Thyroid gland (tissue), 4 donors: ENCODE results near the gene KLF9. TPM values are rescaled to one million over a fixed set of nuclear protein-coding genes. Genes with fewer than 3 reads are reported as not detected.

Experiments used
- DNase-seq, 2 donors: peaks; one replicate each; pipeline ENCODE4 v3.0.0-alpha.2; 2019
- H3K27ac ChIP-seq, 3 donors: fragments of 200-600 bp; sonication (generic); 1 replicate in 2 of 3; 2 replicates in 1 of 3; pipeline ENCODE4 v1.5.1; 2016 to 2019; ENCODE audit warnings: mild to moderate bottlenecking in 1 of 3, moderate library complexity in 1 of 3
- H3K27me3 ChIP-seq: fragments of 200-600 bp; sonication (generic); one replicate; pipeline ENCODE4 v1.5.1; 2019
- H3K36me3 ChIP-seq, 2 donors: fragments of 200-600 bp; sonication (generic); one replicate each; pipeline ENCODE4 v1.5.1; 2016 to 2019
- H3K4me1 ChIP-seq, 2 donors: fragments of 200-600 bp; sonication (generic); one replicate each; pipeline ENCODE4 v1.5.1; 2017 to 2019
- H3K4me3 ChIP-seq, 3 donors: fragments of 200-600 bp; sonication (generic); replicated peaks in 1 of 3; 1 replicate in 2 of 3; 2 replicates in 1 of 3; pipeline ENCODE4 v1.5.1; 2016; ENCODE audit warnings: mild to moderate bottlenecking in 1 of 3
- H3K9me3 ChIP-seq: fragments of 200-600 bp; sonication (generic); one replicate; pipeline ENCODE4 v1.5.1; 2017
- CTCF ChIP-seq, 6 experiments: fragments of 200-600 bp in 3 of 6; fragments of 450-650 bp in 3 of 6; sonication (generic) in 3 of 6; IDR thresholded peaks; one replicate each; pipeline ENCODE4 v1.5.1; 2016 to 2019; ENCODE audit warnings: antibody characterized with exemption in 6 of 6, mild to moderate bottlenecking in 2 of 6, inconsistent platforms in 1 of 6, moderate library complexity in 1 of 6
- POLR2A ChIP-seq, 2 donors: fragments of 450-650 bp; IDR thresholded peaks; one replicate each; pipeline ENCODE4 v1.6.1; 2017; ENCODE audit warnings: antibody characterized with exemption in 2 of 2, mild to moderate bottlenecking in 2 of 2, moderate library complexity in 1 of 2
- WGBS, 2 donors: methylation state at CpG; one replicate each; pipeline ENCODE4 v1.1.5; 2017; 5-methylcytosine and 5-hydroxymethylcytosine counted together
- intact Hi-C: fragments of 100-400 bp; cut with DNase I; formaldehyde crosslinking; loops from one replicate; pipeline ENCODE4 v1.15.1; 2023
- total RNA-seq, 4 donors: library from RNA; depleted of rRNA; stranded (reverse); fragments of >200 nt; gene quantifications; one replicate each; pipeline ENCODE4 v1.2.3, GENCODE V29; 2016

The KLF9 gene
- total RNA-seq, 4 donors from 2014 or later: 96.3 to 155 (median 125) TPM

DNA sequence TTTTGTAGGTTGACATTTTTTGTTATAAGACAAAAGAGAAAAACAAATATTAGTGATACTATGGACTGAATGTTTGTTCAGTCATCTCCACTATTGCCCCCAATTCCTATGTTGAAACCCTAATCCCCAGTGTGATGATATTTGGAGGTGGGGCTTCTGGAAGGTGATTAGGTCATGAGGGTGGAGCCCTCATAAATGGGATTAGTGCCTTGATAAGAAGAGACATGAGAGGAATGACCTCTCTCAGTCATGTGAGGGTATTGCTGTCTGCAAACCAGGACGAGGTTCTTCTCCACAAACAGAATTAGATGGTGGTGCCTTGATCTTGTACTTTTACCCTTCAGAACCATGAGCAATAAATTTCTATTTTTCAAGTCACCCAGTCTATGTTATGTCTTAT lies 34.5 kb upstream of the KLF9 start:
- Histone ChIP-seq H3K9me3 (no peaks in the 10 kb centered on the region), H3K27me3 (no peaks in the 10 kb centered on the region), H3K4me3 (no peak overlapping the region), H3K4me1 (peaks cover 0 to 6% of the 10 kb centered on the region in 2 donors), H3K27ac (no peak overlapping the region), H3K36me3 (no peaks in the 10 kb centered on the region)
- DNase-seq: no peak
- intact Hi-C loops: no loop called here
- TF ChIP-seq CTCF (IDR thresholded peaks at IDR 0.05) (no peak), POLR2A (IDR thresholded peaks at IDR 0.05) (no peak)
- WGBS, 2 donors: 96 to 97% methylated on average over 1 of the region's 1 CpG

DNA sequence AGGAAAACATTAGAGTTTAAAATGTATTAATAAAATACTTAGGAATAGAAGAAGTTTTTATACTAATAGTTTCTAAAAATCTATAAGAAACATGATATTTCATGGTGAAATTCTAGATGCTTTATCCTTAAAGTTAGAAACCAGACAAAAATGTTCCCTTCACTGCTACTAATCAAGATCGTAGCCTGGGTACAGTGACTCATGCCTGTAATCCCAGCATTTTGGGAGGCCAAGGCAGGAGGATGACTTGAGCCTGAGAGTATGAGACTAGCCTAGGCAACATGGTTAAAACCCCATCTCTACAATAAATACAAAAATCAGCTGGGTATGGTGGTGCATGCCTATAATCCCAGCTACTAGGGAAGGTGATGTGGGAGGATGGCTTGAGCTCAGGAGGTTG lies 30.4 kb upstream of the KLF9 start:
- Histone ChIP-seq H3K27me3 (no peaks in the 10 kb centered on the region), H3K4me3 (no peak overlapping the region), H3K36me3 (no peaks in the 10 kb centered on the region), H3K9me3 (no peaks in the 10 kb centered on the region), H3K27ac (no peak overlapping the region), H3K4me1 (peaks cover 0 to 6% of the 10 kb centered on the region in 2 donors)
- DNase-seq: no peak
- TF ChIP-seq CTCF (IDR thresholded peaks at IDR 0.05): no peak
- no peak for TF ChIP-seq POLR2A (IDR thresholded peaks at IDR 0.05)
- intact Hi-C loops: no loop called here
- 88 to 90% methylated on average over 1 of the region's 1 CpG for WGBS, 2 donors

DNA sequence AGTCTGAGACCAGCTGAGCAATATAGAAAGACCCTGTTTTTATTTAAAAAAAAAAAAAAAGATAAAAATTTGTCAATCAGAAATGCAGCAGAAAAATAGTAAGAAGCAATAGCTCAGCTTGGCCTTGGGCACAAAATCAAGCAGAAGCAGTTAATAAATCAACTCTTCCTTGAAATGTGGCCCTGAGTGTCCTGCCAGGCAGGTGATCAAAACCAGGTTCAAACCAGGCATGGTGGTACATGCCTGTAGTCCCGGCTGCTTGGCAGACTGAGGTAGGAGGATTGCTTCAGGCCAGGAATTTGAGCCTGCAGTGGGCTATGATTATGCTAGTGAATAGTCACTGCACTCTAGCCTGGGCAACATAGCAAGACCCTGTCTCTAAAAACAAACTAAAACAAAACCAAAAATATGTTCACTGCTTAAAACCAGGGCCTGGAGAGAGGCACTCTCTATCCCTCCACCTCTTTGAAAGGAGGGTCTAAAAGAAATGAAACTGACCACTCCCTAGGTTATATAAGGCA lies 27.9 kb upstream of the KLF9 start:
- 89 to 100% methylated on average over 1 of the region's 1 CpG for WGBS, 2 donors
- DNase-seq: no peak
- H3K27me3 ChIP-seq: no peaks in the 10 kb centered on the region
- TF ChIP-seq CTCF (IDR thresholded peaks at IDR 0.05): no peak
- no peak for TF ChIP-seq POLR2A (IDR thresholded peaks at IDR 0.05)
- intact Hi-C loops: no loop called here
- no peaks in the 10 kb centered on the region for H3K9me3 ChIP-seq
- no peaks in the 10 kb centered on the region for H3K36me3 ChIP-seq
- H3K4me1 ChIP-seq: peaks cover 0 to 3% of the 10 kb centered on the region in 2 donors
- no peak overlapping the region for H3K27ac ChIP-seq
- H3K4me3 ChIP-seq: no peak overlapping the region

DNA sequence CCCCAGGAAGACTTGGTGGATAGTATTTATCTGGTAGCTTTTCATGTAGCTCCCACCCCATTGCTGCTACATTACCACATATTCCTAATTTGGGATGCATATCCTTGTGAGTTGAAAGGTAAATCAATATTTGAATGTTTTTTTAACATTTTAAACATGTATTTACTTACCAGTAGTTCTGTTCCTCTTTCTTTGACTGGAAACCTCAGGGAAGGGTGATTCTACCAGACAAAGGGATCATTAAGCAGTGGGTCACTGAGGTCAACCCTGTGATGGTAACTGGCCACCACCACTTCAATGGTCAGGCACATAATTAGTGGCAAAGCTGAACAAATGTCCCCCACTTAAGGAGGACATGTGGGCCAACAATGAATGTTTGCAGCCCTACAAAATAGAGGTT lies 27.2 kb upstream of the KLF9 start:
- Histone ChIP-seq H3K4me1 (peaks cover 0 to 3% of the 10 kb centered on the region in 2 donors), H3K27me3 (no peaks in the 10 kb centered on the region), H3K36me3 (no peaks in the 10 kb centered on the region), H3K4me3 (no peak overlapping the region), H3K9me3 (no peaks in the 10 kb centered on the region), H3K27ac (no peak overlapping the region)
- TF ChIP-seq POLR2A (IDR thresholded peaks at IDR 0.05) (no peak), CTCF (IDR thresholded peaks at IDR 0.05) (no peak)
- no peak for DNase-seq
- intact Hi-C loops: no loop called here

DNA sequence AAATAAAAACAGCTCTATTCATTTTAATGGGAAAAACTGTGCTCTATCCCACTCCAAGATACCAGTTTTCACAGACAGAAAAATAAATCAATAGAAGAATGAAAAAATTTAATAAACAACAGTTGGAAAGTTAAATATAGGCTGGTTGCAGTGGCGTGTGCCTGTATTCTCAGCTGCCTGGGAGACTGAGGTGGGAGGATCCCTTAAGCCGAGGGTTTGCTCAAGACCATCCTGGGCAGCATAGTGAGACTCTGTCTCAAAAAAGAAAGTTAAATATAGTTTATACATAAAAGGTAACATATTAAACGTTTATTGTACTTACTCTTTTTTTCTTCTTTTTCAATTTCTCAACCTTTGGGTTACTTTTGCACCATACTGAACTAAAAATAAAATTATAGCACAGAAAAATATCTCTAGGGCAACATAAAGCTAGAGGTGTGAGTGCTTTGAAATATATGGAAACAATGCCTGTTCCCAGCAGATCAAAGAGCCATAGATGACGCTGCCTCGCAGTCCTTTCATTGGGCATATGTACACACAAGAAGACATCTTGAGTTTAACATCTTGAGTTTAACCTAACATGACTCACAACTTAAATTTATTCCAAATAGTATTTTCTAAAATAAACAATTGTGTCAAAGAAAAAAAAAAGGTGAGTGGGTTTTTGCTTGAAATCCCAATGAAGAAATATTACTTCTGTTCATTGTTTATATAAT lies 25.7 kb upstream of the KLF9 start:
- H3K36me3 ChIP-seq: no peaks in the 10 kb centered on the region
- TF ChIP-seq CTCF (IDR thresholded peaks at IDR 0.05): no peak
- no peak for TF ChIP-seq POLR2A (IDR thresholded peaks at IDR 0.05)
- DNase-seq: no peak
- no peaks in the 10 kb centered on the region for H3K9me3 ChIP-seq
- intact Hi-C loops: no loop called here
- peaks cover 0 to 8% of the 10 kb centered on the region in 2 donors for H3K4me1 ChIP-seq
- 60 to 66% methylated on average over 5 of the region's 5 CpGs for WGBS, 2 donors
- H3K27ac ChIP-seq: no peak overlapping the region
- H3K27me3 ChIP-seq: no peaks in the 10 kb centered on the region
- no peak overlapping the region for H3K4me3 ChIP-seq
